IPS-NIHi7 (cell line): ENCODE data around the gene GALNT8.

Experiments
- DNase-seq: peaks from one replicate; pipeline ENCODE4 v3.0.0; 2012; ENCODE audit warnings: mixed read lengths; ENCODE audit errors: extremely low spot score

GALNT8 gene

GRCh38 chr12:4796694-4797482, 76.7 kb downstream of the GALNT8 start:
- DNase-seq = no peak

GRCh38 chr12:4800555-4800954, 80.4 kb downstream of the GALNT8 start:
- DNase-seq = no peak

GRCh38 chr12:4802841-4803240, 82.6 kb downstream of the GALNT8 start:
- no peak for DNase-seq

- DNase-seq = no peak
These were observed 86.4 kb downstream of the GALNT8 start for GRCh38 chr12:4806439-4807115.

GRCh38 chr12:4807116-4807783, 87.0 kb downstream of the GALNT8 start:
- no peak for DNase-seq

- no peak for DNase-seq
These were observed 87.6 kb downstream of the GALNT8 start for GRCh38 chr12:4807813-4808212.

GRCh38 chr12:4809013-4809448, 88.8 kb downstream of the GALNT8 start:
- peak; percentile 87 for DNase-seq

- DNase-seq = peak; percentile 50
These were observed 89.4 kb downstream of the GALNT8 start for GRCh38 chr12:4809449-4810218.

- no peak for DNase-seq
These were observed 90.0 kb downstream of the GALNT8 start for GRCh38 chr12:4810219-4810671.

- no peak for DNase-seq
These were observed 92.6 kb downstream of the GALNT8 start for GRCh38 chr12:4812624-4813327.

GRCh38 chr12:4813741-4814140, 93.5 kb downstream of the GALNT8 start:
- no peak for DNase-seq

- no peak for DNase-seq
These were observed 94.3 kb downstream of the GALNT8 start for GRCh38 chr12:4814485-4814884.

- DNase-seq = no peak
These were observed 96.7 kb downstream of the GALNT8 start for GRCh38 chr12:4816744-4817525.

GRCh38 chr12:4817880-4818279, 97.7 kb downstream of the GALNT8 start:
- no peak for DNase-seq

- DNase-seq = no peak
These were observed 99.5 kb downstream of the GALNT8 start for GRCh38 chr12:4819654-4820053.

GRCh38 chr12:4820971-4821370, 100.8 kb downstream of the GALNT8 start:
- no peak for DNase-seq
